WTC11 (cell line): ENCODE data around the gene DRC1. TPM values are rescaled to one million over a fixed set of nuclear protein-coding genes. Genes with fewer than 3 reads are reported as not detected.

Experiments used
- ATAC-seq: fragments of 200-7000 bp; cut with Tn5 transposase; 2 replicates; pipeline ENCODE4 v1.10.0; 2021; ENCODE audit warnings: mild to moderate bottlenecking, moderate library complexity
- CTCF ChIA-PET: fragments of 300-600 bp; sonication (Branson Sonifier 250); formaldehyde crosslinking; loops from one replicate; lab custom pipeline; 2021; ENCODE audit warnings: antibody characterized with exemption; lab: Charles Lee
- POLR2A ChIA-PET: fragments of 350-600 bp; sonication (Branson Sonifier 250); formaldehyde crosslinking; loops from one replicate; lab custom pipeline; 2021; ENCODE audit warnings: antibody characterized with exemption; lab: Charles Lee
- DNase-seq: peaks from one replicate; pipeline ENCODE4 v3.0.0; 2021; ENCODE audit warnings: low spot score
- H3K27ac Mint-ChIP-seq: 2 replicates; pipeline ENCODE4 v1.8.0; 2021; ENCODE audit warnings: mixed read lengths
- H3K27me3 Mint-ChIP-seq: 2 replicates; pipeline ENCODE4 v1.8.0; 2021; ENCODE audit warnings: low read depth, mild to moderate bottlenecking, moderate library complexity, mixed read lengths
- H3K36me3 Mint-ChIP-seq: 2 replicates; pipeline ENCODE4 v1.8.0; 2021; ENCODE audit warnings: mixed read lengths
- H3K4me1 Mint-ChIP-seq: 2 replicates; pipeline ENCODE4 v1.8.0; 2022; ENCODE audit warnings: mixed read lengths
- H3K4me3 Mint-ChIP-seq: 2 replicates; pipeline ENCODE4 v1.8.0; 2021; ENCODE audit warnings: mild to moderate bottlenecking, moderate library complexity, mixed read lengths
- H3K9me3 Mint-ChIP-seq: 2 replicates; pipeline ENCODE4 v1.8.0; 2021; ENCODE audit warnings: mixed read lengths
- ATF2 ChIP-seq: sonication (generic); formaldehyde crosslinking; IDR thresholded peaks from 2 replicates; pipeline ENCODE4 v1.8.1; 2022; ENCODE audit warnings: low read depth, missing genetic modification reagents, borderline replicate concordance
- CREM ChIP-seq: sonication (generic); formaldehyde crosslinking; IDR thresholded peaks from 2 replicates; pipeline ENCODE4 v1.8.1; 2022; ENCODE audit warnings: mild to moderate bottlenecking, missing genetic modification reagents, moderate library complexity
- E2F5 ChIP-seq: sonication (generic); formaldehyde crosslinking; IDR thresholded peaks from 2 replicates; pipeline ENCODE4 v1.8.1; 2022; ENCODE audit warnings: mild to moderate bottlenecking, moderate library complexity, missing genetic modification reagents
- ELF4 ChIP-seq: sonication (generic); formaldehyde crosslinking; IDR thresholded peaks from 2 replicates; pipeline ENCODE4 v1.8.1; 2022; ENCODE audit warnings: low read depth, mild to moderate bottlenecking, moderate library complexity, missing genetic modification reagents
- FOXJ3 ChIP-seq: sonication (generic); formaldehyde crosslinking; IDR thresholded peaks from 2 replicates; pipeline ENCODE4 v1.9.0; 2021; ENCODE audit warnings: missing genetic modification reagents, mild to moderate bottlenecking, borderline replicate concordance
- GTF2I ChIP-seq: fragments of 250-450 bp; sonication (Bioruptor Pico); conservative IDR thresholded peaks from 2 replicates; pipeline ENCODE4 v1.4.0; 2021; ENCODE audit warnings: mild to moderate bottlenecking
- JAZF1 ChIP-seq: fragments of 250-450 bp; sonication (Bioruptor Pico); IDR thresholded peaks from 2 replicates; pipeline ENCODE4 v1.9.0; 2021; ENCODE audit warnings: moderate library complexity, mild to moderate bottlenecking, inconsistent platforms
- JUN ChIP-seq: sonication (generic); formaldehyde crosslinking; IDR thresholded peaks from 2 replicates; pipeline ENCODE4 v1.8.0; 2023; ENCODE audit warnings: mild to moderate bottlenecking, missing genetic modification reagents
- NFYB ChIP-seq: sonication (generic); formaldehyde crosslinking; conservative IDR thresholded peaks from 2 replicates; pipeline ENCODE4 v1.8.0; 2022; ENCODE audit warnings: low read depth, missing genetic modification reagents
- OVOL2 ChIP-seq: fragments of 250-450 bp; sonication (Bioruptor Pico); IDR thresholded peaks from 2 replicates; pipeline ENCODE4 v1.9.0; 2021; ENCODE audit warnings: mild to moderate bottlenecking, borderline replicate concordance
- ZBTB43 ChIP-seq: sonication (generic); formaldehyde crosslinking; IDR thresholded peaks from 2 replicates; pipeline ENCODE4 v1.8.1; 2023; ENCODE audit warnings: mild to moderate bottlenecking, missing genetic modification reagents
- ZNF219 ChIP-seq: sonication (generic); formaldehyde crosslinking; IDR thresholded peaks from 2 replicates; pipeline ENCODE4 v1.8.0; 2023; ENCODE audit warnings: missing genetic modification reagents, mild to moderate bottlenecking, borderline replicate concordance
- ZNF263 ChIP-seq: sonication (generic); formaldehyde crosslinking; IDR thresholded peaks from 2 replicates; pipeline ENCODE4 v1.8.1; 2022; ENCODE audit warnings: low read depth, mild to moderate bottlenecking, moderate library complexity, missing genetic modification reagents
- ZNF317 ChIP-seq: sonication (generic); formaldehyde crosslinking; IDR thresholded peaks from 2 replicates; pipeline ENCODE4 v1.8.1; 2023; ENCODE audit warnings: low read depth, mild to moderate bottlenecking, moderate library complexity, missing genetic modification reagents, borderline replicate concordance
- ZNF396 ChIP-seq: fragments of 250-450 bp; sonication (Bioruptor Pico); IDR thresholded peaks from 2 replicates; pipeline ENCODE4 v1.8.0; 2021; ENCODE audit warnings: mild to moderate bottlenecking, moderate library complexity, borderline replicate concordance
- ZNF416 ChIP-seq: fragments of 250-450 bp; sonication (Bioruptor Pico); IDR thresholded peaks from 2 replicates; pipeline ENCODE4 v1.9.0; 2021; ENCODE audit warnings: mild to moderate bottlenecking, inconsistent platforms
- ZNF532 ChIP-seq: fragments of 250-450 bp; sonication (Bioruptor Pico); IDR thresholded peaks from 2 replicates; pipeline ENCODE4 v1.9.0; 2021; ENCODE audit warnings: mild to moderate bottlenecking, borderline replicate concordance
- ZSCAN18 ChIP-seq: fragments of 250-450 bp; sonication (Bioruptor Pico); IDR thresholded peaks from 2 replicates; pipeline ENCODE4 v2.1.2; 2022; ENCODE audit warnings: mild to moderate bottlenecking, moderate library complexity
- total RNA-seq: library from RNA; stranded (reverse); gene quantifications from 3 replicates; pipeline ENCODE4 v1.2.3, GENCODE V29; 2021

The DRC1 gene
- total RNA-seq, 1 experiment from 2014 or later: 0.55 TPM

GRCh38 chr2:26486789-26487188 is 85.1 kb downstream of the DRC1 start:
- no peak overlapping the region for H3K4me3 Mint-ChIP-seq
- ChIA-PET POLR2A (no interaction called here), CTCF (interaction anchor here (0.5 to 1.5 kb wide), 3 partner anchors 15 to 89 kb away, joined by 3 to 6 read pairs (median 3); no protein-coding TSS in a partner anchor)
- no peaks in the 10 kb centered on the region for H3K9me3 Mint-ChIP-seq
- H3K27me3 Mint-ChIP-seq: no peaks in the 10 kb centered on the region
- ATAC-seq: no peak
- no peaks in the 10 kb centered on the region for H3K36me3 Mint-ChIP-seq
- no peak for DNase-seq
- no peak for TF ChIP-seq JUN (CRISPR knock-in tag)
- no peak for TF ChIP-seq ZNF416 (CRISPR knock-in tag)
- no peak overlapping the region for H3K27ac Mint-ChIP-seq
- H3K4me1 Mint-ChIP-seq: no peaks in the 10 kb centered on the region

- no peaks in the 10 kb centered on the region for H3K4me1 Mint-ChIP-seq
- TF ChIP-seq JAZF1 (CRISPR knock-in tag): no peak
- no peak for TF ChIP-seq ZNF532 (CRISPR knock-in tag)
- TF ChIP-seq FOXJ3 (CRISPR knock-in tag): no peak
- no peak for TF ChIP-seq ATF2 (CRISPR knock-in tag)
- TF ChIP-seq CREM (CRISPR knock-in tag): no peak
- no peak for TF ChIP-seq ELF4 (CRISPR knock-in tag)
- TF ChIP-seq ZNF317 (CRISPR knock-in tag): no peak
- TF ChIP-seq E2F5 (CRISPR knock-in tag): no peak
- TF ChIP-seq ZNF263 (CRISPR knock-in tag): no peak
- no peak for TF ChIP-seq NFYB (CRISPR knock-in tag)
- ChIA-PET POLR2A (no interaction called here), CTCF (interaction anchor here (0.5 to 1.5 kb wide), 3 partner anchors 16 to 90 kb away, joined by 3 to 6 read pairs (median 3); no protein-coding TSS in a partner anchor)
- H3K27ac Mint-ChIP-seq: no peak overlapping the region
- ATAC-seq (no peak), DNase-seq (no peak)
- H3K36me3 Mint-ChIP-seq: no peaks in the 10 kb centered on the region
- H3K27me3 Mint-ChIP-seq: no peaks in the 10 kb centered on the region
- no peak overlapping the region for H3K4me3 Mint-ChIP-seq
- H3K9me3 Mint-ChIP-seq: no peaks in the 10 kb centered on the region
Observed at GRCh38 chr2:26487192-26487591, 85.5 kb downstream of the DRC1 start.

GRCh38 chr2:26488463-26489212 is 86.9 kb downstream of the DRC1 start:
- Mint-ChIP-seq H3K4me1 (no peaks in the 10 kb centered on the region; the same call in 1 of the 2 replicates), H3K9me3 (no peaks in the 10 kb centered on the region), H3K36me3 (no peaks in the 10 kb centered on the region), H3K27me3 (no peaks in the 10 kb centered on the region), H3K27ac (no peak overlapping the region), H3K4me3 (no peak overlapping the region)
- ATAC-seq (no peak), DNase-seq (no peak)
- ChIA-PET POLR2A (no interaction called here), CTCF (no interaction called here)
- TF ChIP-seq GTF2I: no peak
- no peak for TF ChIP-seq FOXJ3 (CRISPR knock-in tag)
- TF ChIP-seq OVOL2: no peak
- no peak for TF ChIP-seq ZNF219 (CRISPR knock-in tag)
- TF ChIP-seq ZSCAN18: no peak
- no peak for TF ChIP-seq ZBTB43
- TF ChIP-seq ZNF396: no peak
